Fibroblast of lung (primary cell): ENCODE data around the gene ZSWIM6.

Source experiments
- CTCF ChIP-seq, 2 donors: IDR thresholded peaks in 1 of 2; conservative IDR thresholded peaks in 1 of 2; 1 replicate in 1 of 2; 2 replicates in 1 of 2; pipeline ENCODE4 v1.5.1; 2011 to 2012; ENCODE audit warnings: low read length in 2 of 2, control low read depth in 1 of 2, inconsistent platforms in 1 of 2, low read depth in 1 of 2, mild to moderate bottlenecking in 1 of 2
- EZH2 ChIP-seq: IDR thresholded peaks from 2 replicates; pipeline ENCODE4 v1.5.1; 2012; ENCODE audit warnings: low read length, control low read depth, mild to moderate bottlenecking; ENCODE audit errors: missing control alignments

GRCh38 chr5:61402244-61402823 is 70.3 kb downstream of the ZSWIM6 start:
- no peak for TF ChIP-seq CTCF (conservative IDR thresholded peaks at IDR 0.05 in 1 of 2, IDR thresholded peaks at IDR 0.05 in 1 of 2; ENCODE audit: low read depth in 1 of 2, low read length in 2 of 2)
- TF ChIP-seq EZH2, result no peak
